OCI-LY1 (cell line): Measurements from ENCODE around the gene SLC22A8.

Experiments
- CTCF ChIP-seq: fragments of 200-600 bp; sonication (generic), shearing (Covaris generic); IDR thresholded peaks from 2 replicates; pipeline ENCODE4 v1.5.1; 2017; ENCODE audit warnings: mild to moderate bottlenecking, antibody characterized with exemption, low read length, moderate library complexity, mixed read lengths
- EZH2 ChIP-seq: fragments of 200-600 bp; sonication (generic), shearing (Covaris generic); IDR thresholded peaks from 2 replicates; pipeline ENCODE4 v1.8.0; 2017; ENCODE audit warnings: borderline replicate concordance, mixed run types, mild to moderate bottlenecking, antibody characterized with exemption, low read length, moderate library complexity, mixed read lengths

- no peak for TF ChIP-seq CTCF
- TF ChIP-seq EZH2 = no peak
Measured at GRCh38 chr11:63012430-63012829, 3.2 kb downstream of the SLC22A8 start.
